IgD-negative memory B cell (primary cell): ENCODE measurements around the gene IGSF21. TPM values are rescaled to one million over a fixed set of nuclear protein-coding genes. Genes with fewer than 3 reads are reported as not detected.

Experiments
- H3K27ac Mint-ChIP-seq, 3 donors: one replicate each; pipeline ENCODE4 v1.8.0; 2020 to 2022; ENCODE audit warnings: mild to moderate bottlenecking in 3 of 3, mixed read lengths in 3 of 3, moderate library complexity in 1 of 3
- H3K27me3 Mint-ChIP-seq: one replicate; pipeline ENCODE4 v1.8.0; 2021; ENCODE audit warnings: mixed read lengths
- H3K36me3 Mint-ChIP-seq: one replicate; pipeline ENCODE4 v1.8.0; 2020; ENCODE audit warnings: mild to moderate bottlenecking, mixed read lengths
- H3K4me1 Mint-ChIP-seq, 3 donors: one replicate each; pipeline ENCODE4 v1.8.0; 2020 to 2022; ENCODE audit warnings: mixed read lengths in 3 of 3, mild to moderate bottlenecking in 1 of 3
- H3K4me3 Mint-ChIP-seq, 4 donors: one replicate each; pipeline ENCODE4 v1.8.0; 2020 to 2022; ENCODE audit warnings: mild to moderate bottlenecking in 4 of 4, mixed read lengths in 4 of 4, moderate library complexity in 3 of 4
- H3K9me3 Mint-ChIP-seq, 3 donors: one replicate each; pipeline ENCODE4 v1.8.0; 2020 to 2021; ENCODE audit warnings: mixed read lengths in 3 of 3, mild to moderate bottlenecking in 1 of 3
- polyA plus RNA-seq: library from polyadenylated mRNA; unstranded; fragments of 300-500 nt; fragmentation: Illumina TruSeq; gene quantifications from one replicate; pipeline ENCODE4 v1.2.3, GENCODE V29; 2021

The IGSF21 gene
- polyA plus RNA-seq, 1 donor from 2014 or later = not detected

GRCh38 chr1:18088077-18088594, 19.5 kb upstream of the IGSF21 start:
- Mint-ChIP-seq H3K36me3 (no peaks in the 10 kb centered on the region), H3K4me3 (no peak overlapping the region), H3K27ac (no peak overlapping the region), H3K9me3 (peaks cover 0 to 3% (median 0%) of the 10 kb centered on the region in 3 donors), H3K4me1 (no peaks in the 10 kb centered on the region), H3K27me3 (peaks cover 3% of the 10 kb centered on the region)

GRCh38 chr1:18089488-18089887, 18.1 kb upstream of the IGSF21 start:
- Mint-ChIP-seq H3K4me3 (no peak overlapping the region), H3K4me1 (no peaks in the 10 kb centered on the region), H3K27me3 (peaks cover 3% of the 10 kb centered on the region), H3K36me3 (no peaks in the 10 kb centered on the region), H3K27ac (peak overlapping the region in 1 of 3 donors; percentile 21), H3K9me3 (peaks cover 0 to 3% (median 0%) of the 10 kb centered on the region in 3 donors)

- Mint-ChIP-seq H3K4me1 (no peaks in the 10 kb centered on the region), H3K27ac (no peak overlapping the region), H3K4me3 (no peak overlapping the region), H3K27me3 (peaks cover 3% of the 10 kb centered on the region), H3K9me3 (peaks cover 0 to 3% (median 0%) of the 10 kb centered on the region in 3 donors), H3K36me3 (no peaks in the 10 kb centered on the region)
Observed at GRCh38 chr1:18090636-18091035, 17.0 kb upstream of the IGSF21 start.

GRCh38 chr1:18091660-18092446, 15.7 kb upstream of the IGSF21 start:
- no peaks in the 10 kb centered on the region for H3K4me1 Mint-ChIP-seq
- H3K36me3 Mint-ChIP-seq = no peaks in the 10 kb centered on the region
- no peak overlapping the region for H3K27ac Mint-ChIP-seq
- H3K9me3 Mint-ChIP-seq = peaks cover 0 to 2% (median 0%) of the 10 kb centered on the region in 3 donors
- peaks cover 5% of the 10 kb centered on the region for H3K27me3 Mint-ChIP-seq
- H3K4me3 Mint-ChIP-seq = no peak overlapping the region

- H3K27me3 Mint-ChIP-seq = peaks cover 5% of the 10 kb centered on the region
Observed at GRCh38 chr1:18093193-18093592, 14.4 kb upstream of the IGSF21 start.

GRCh38 chr1:18093646-18094045, 14.0 kb upstream of the IGSF21 start:
- Mint-ChIP-seq H3K4me3 (no peak overlapping the region), H3K27me3 (peaks cover 5% of the 10 kb centered on the region), H3K4me1 (no peaks in the 10 kb centered on the region)

More at GRCh38 chr1:18093193-18093592, 14.4 kb upstream of the IGSF21 start:
- Mint-ChIP-seq H3K4me1 (no peaks in the 10 kb centered on the region), H3K9me3 (no peaks in the 10 kb centered on the region), H3K4me3 (no peak overlapping the region), H3K36me3 (no peaks in the 10 kb centered on the region), H3K27ac (no peak overlapping the region)

GRCh38 chr1:18094096-18094495, 13.5 kb upstream of the IGSF21 start:
- Mint-ChIP-seq H3K36me3 (no peaks in the 10 kb centered on the region), H3K9me3 (no peaks in the 10 kb centered on the region), H3K27me3 (peaks cover 6% of the 10 kb centered on the region), H3K27ac (no peak overlapping the region), H3K4me1 (no peaks in the 10 kb centered on the region), H3K4me3 (no peak overlapping the region)

More at GRCh38 chr1:18093646-18094045, 14.0 kb upstream of the IGSF21 start:
- Mint-ChIP-seq H3K36me3 (no peaks in the 10 kb centered on the region), H3K27ac (no peak overlapping the region), H3K9me3 (no peaks in the 10 kb centered on the region)

- peaks cover 8% of the 10 kb centered on the region for H3K27me3 Mint-ChIP-seq
- no peak overlapping the region for H3K27ac Mint-ChIP-seq
- H3K9me3 Mint-ChIP-seq = no peaks in the 10 kb centered on the region
- H3K4me1 Mint-ChIP-seq = no peaks in the 10 kb centered on the region
- no peak overlapping the region for H3K4me3 Mint-ChIP-seq
- H3K36me3 Mint-ChIP-seq = no peaks in the 10 kb centered on the region
Observed at GRCh38 chr1:18097206-18097605, 10.4 kb upstream of the IGSF21 start.

- Mint-ChIP-seq H3K27ac (no peak overlapping the region), H3K4me1 (no peaks in the 10 kb centered on the region), H3K27me3 (peaks cover 7% of the 10 kb centered on the region)
Observed at GRCh38 chr1:18099026-18099425, 8.6 kb upstream of the IGSF21 start.

GRCh38 chr1:18100060-18100459, 7.5 kb upstream of the IGSF21 start:
- Mint-ChIP-seq H3K27me3 (peaks cover 7% of the 10 kb centered on the region), H3K27ac (peak overlapping the region in 1 of 3 donors; percentile 25), H3K36me3 (no peaks in the 10 kb centered on the region), H3K4me3 (no peak overlapping the region), H3K4me1 (no peaks in the 10 kb centered on the region), H3K9me3 (no peaks in the 10 kb centered on the region)

More at GRCh38 chr1:18099026-18099425, 8.6 kb upstream of the IGSF21 start:
- Mint-ChIP-seq H3K4me3 (no peak overlapping the region), H3K36me3 (no peaks in the 10 kb centered on the region), H3K9me3 (no peaks in the 10 kb centered on the region)

- H3K4me3 Mint-ChIP-seq = no peak overlapping the region
- peaks cover 11% of the 10 kb centered on the region for H3K27me3 Mint-ChIP-seq
- no peaks in the 10 kb centered on the region for H3K36me3 Mint-ChIP-seq
- no peaks in the 10 kb centered on the region for H3K4me1 Mint-ChIP-seq
- H3K27ac Mint-ChIP-seq = peak overlapping the region in 1 of 3 donors; percentile 25
- H3K9me3 Mint-ChIP-seq = no peaks in the 10 kb centered on the region
Observed at GRCh38 chr1:18100491-18101063, 7.0 kb upstream of the IGSF21 start.

- no peaks in the 10 kb centered on the region for H3K9me3 Mint-ChIP-seq
- H3K27me3 Mint-ChIP-seq = peaks cover 16% of the 10 kb centered on the region
Observed at GRCh38 chr1:18101508-18101907, 6.1 kb upstream of the IGSF21 start.

GRCh38 chr1:18103788-18104421, 3.7 kb upstream of the IGSF21 start:
- H3K27me3 Mint-ChIP-seq = peaks cover 28% of the 10 kb centered on the region
- no peak overlapping the region for H3K4me3 Mint-ChIP-seq
- no peak overlapping the region for H3K27ac Mint-ChIP-seq
- H3K36me3 Mint-ChIP-seq = no peaks in the 10 kb centered on the region
- H3K4me1 Mint-ChIP-seq = peaks cover 0 to 3% (median 0%) of the 10 kb centered on the region in 3 donors
- peaks cover 0 to 2% (median 0%) of the 10 kb centered on the region in 3 donors for H3K9me3 Mint-ChIP-seq

More at GRCh38 chr1:18101508-18101907, 6.1 kb upstream of the IGSF21 start:
- no peak overlapping the region for H3K4me3 Mint-ChIP-seq
- H3K36me3 Mint-ChIP-seq = no peaks in the 10 kb centered on the region
- H3K4me1 Mint-ChIP-seq = no peaks in the 10 kb centered on the region
- H3K27ac Mint-ChIP-seq = no peak overlapping the region

GRCh38 chr1:18104546-18105100, 3.0 kb upstream of the IGSF21 start:
- Mint-ChIP-seq H3K9me3 (peaks cover 0 to 2% (median 0%) of the 10 kb centered on the region in 3 donors), H3K36me3 (no peaks in the 10 kb centered on the region), H3K27me3 (peaks cover 29% of the 10 kb centered on the region), H3K4me1 (peaks cover 0 to 3% (median 0%) of the 10 kb centered on the region in 3 donors), H3K27ac (no peak overlapping the region), H3K4me3 (no peak overlapping the region)

GRCh38 chr1:18105196-18105595, 2.4 kb upstream of the IGSF21 start:
- Mint-ChIP-seq H3K9me3 (peaks cover 0 to 2% (median 0%) of the 10 kb centered on the region in 3 donors), H3K27ac (no peak overlapping the region), H3K27me3 (peaks cover 34% of the 10 kb centered on the region), H3K4me3 (no peak overlapping the region), H3K36me3 (no peaks in the 10 kb centered on the region), H3K4me1 (peaks cover 0 to 6% (median 0%) of the 10 kb centered on the region in 3 donors)
